GM23248 (cell line): ENCODE data around the gene GCGR.

Source experiments
- EZH2 ChIP-seq: fragments of 200-600 bp; sonication (generic); IDR thresholded peaks from 2 replicates; pipeline ENCODE4 v1.6.1; 2018; ENCODE audit warnings: antibody characterized with exemption, mild to moderate bottlenecking; ENCODE audit not compliant: insufficient read depth, poor library complexity, severe bottlenecking
- EZH2phosphoT487 ChIP-seq: fragments of 200-600 bp; sonication (generic); IDR thresholded peaks from 2 replicates; pipeline ENCODE4 v1.6.1; 2018; ENCODE audit warnings: antibody characterized with exemption, moderate library complexity, mild to moderate bottlenecking, low read depth; ENCODE audit not compliant: insufficient read depth

GRCh38 chr17:81846743-81847689 is 43.1 kb downstream of the GCGR start:
- no peak for TF ChIP-seq EZH2
- no peak for TF ChIP-seq EZH2phosphoT487
